SK-N-SH treated with all-trans-retinoic acid at 6 μM for 48 hours (cell line): Measurements from ENCODE around the gene HCK.

Experiments
- ATAC-seq: fragments of 200-7000 bp; cut with Tn5 transposase; 3 replicates; pipeline ENCODE4 v1.9.1; 2020; ENCODE audit warnings: mild to moderate bottlenecking, moderate library complexity
- ARNTL ChIP-seq: fragments of 450-650 bp; formaldehyde crosslinking; IDR thresholded peaks from 2 replicates; pipeline ENCODE4 v1.5.0; 2020; ENCODE audit warnings: low read depth, mild to moderate bottlenecking, moderate library complexity, borderline replicate concordance
- BACH2 ChIP-seq: fragments of 250-450 bp; sonication (Bioruptor Pico); IDR thresholded peaks from 2 replicates; pipeline ENCODE4 v1.9.0; 2021; ENCODE audit warnings: mild to moderate bottlenecking, borderline replicate concordance
- CREB5 ChIP-seq: fragments of 250-450 bp; sonication (Bioruptor Pico); IDR thresholded peaks from 2 replicates; pipeline ENCODE4 v1.5.1; 2020; ENCODE audit warnings: low read depth, mild to moderate bottlenecking, moderate library complexity
- CSDC2 ChIP-seq: fragments of 250-450 bp; sonication (Bioruptor Pico); IDR thresholded peaks from 2 replicates; pipeline ENCODE4 v1.5.0; 2020; ENCODE audit warnings: mild to moderate bottlenecking, moderate library complexity
- CSRNP3 ChIP-seq: fragments of 250-450 bp; sonication (Bioruptor Pico); IDR thresholded peaks from 2 replicates; pipeline ENCODE4 v1.5.1; 2021; ENCODE audit warnings: mild to moderate bottlenecking, moderate library complexity
- ESRRG ChIP-seq: fragments of 250-450 bp; sonication (Bioruptor Pico); IDR thresholded peaks from 2 replicates; pipeline ENCODE4 v1.6.1; 2021; ENCODE audit warnings: mild to moderate bottlenecking
- GLIS3 ChIP-seq: fragments of 250-450 bp; sonication (Bioruptor Pico); IDR thresholded peaks from 2 replicates; pipeline ENCODE4 v1.5.0; 2020; ENCODE audit warnings: mild to moderate bottlenecking, moderate library complexity
- ISL1 ChIP-seq: fragments of 250-450 bp; sonication (Bioruptor Pico); IDR thresholded peaks from 2 replicates; pipeline ENCODE4 v2.1.2; 2022; ENCODE audit warnings: mild to moderate bottlenecking, moderate library complexity
- OSR1 ChIP-seq: fragments of 250-450 bp; sonication (Bioruptor Pico); IDR thresholded peaks from 2 replicates; pipeline ENCODE4 v1.8.0; 2022; ENCODE audit warnings: moderate library complexity, mild to moderate bottlenecking, inconsistent platforms
- POU6F1 ChIP-seq: fragments of 250-450 bp; sonication (Bioruptor Pico); IDR thresholded peaks from 2 replicates; pipeline ENCODE4 v1.8.0; 2021; ENCODE audit warnings: low read depth, mild to moderate bottlenecking, moderate library complexity, borderline replicate concordance
- PPARA ChIP-seq: fragments of 250-450 bp; sonication (Bioruptor Pico); IDR thresholded peaks from 2 replicates; pipeline ENCODE4 v1.5.0; 2020; ENCODE audit warnings: mild to moderate bottlenecking, borderline replicate concordance
- RARB ChIP-seq: fragments of 250-450 bp; sonication (Bioruptor Pico); IDR thresholded peaks from 2 replicates; pipeline ENCODE4 v1.8.0; 2021; ENCODE audit warnings: mild to moderate bottlenecking, moderate library complexity
- SNAI2 ChIP-seq: fragments of 250-450 bp; sonication (Bioruptor Pico); IDR thresholded peaks from 2 replicates; pipeline ENCODE4 v1.5.0; 2020; ENCODE audit warnings: mild to moderate bottlenecking, moderate library complexity
- TCF4 ChIP-seq: fragments of 250-450 bp; sonication (Bioruptor Pico); IDR thresholded peaks from 2 replicates; pipeline ENCODE4 v1.8.0; 2021; ENCODE audit warnings: mild to moderate bottlenecking, moderate library complexity, borderline replicate concordance
- TOX ChIP-seq: fragments of 250-450 bp; sonication (Bioruptor Pico); IDR thresholded peaks from 2 replicates; pipeline ENCODE4 v1.8.0; 2021; ENCODE audit warnings: mild to moderate bottlenecking, moderate library complexity, borderline replicate concordance
- ZFP3 ChIP-seq: fragments of 250-450 bp; sonication (Bioruptor Pico); IDR thresholded peaks from 2 replicates; pipeline ENCODE4 v1.5.0; 2020; ENCODE audit warnings: mild to moderate bottlenecking, moderate library complexity
- ZFP30 ChIP-seq: fragments of 450-650 bp; formaldehyde crosslinking; IDR thresholded peaks from 2 replicates; pipeline ENCODE4 v1.5.0; 2022; ENCODE audit warnings: mild to moderate bottlenecking, moderate library complexity
- ZNF565 ChIP-seq: fragments of 450-650 bp; formaldehyde crosslinking; conservative IDR thresholded peaks from 2 replicates; pipeline ENCODE4 v1.5.0; 2020; ENCODE audit warnings: low read depth, mild to moderate bottlenecking, moderate library complexity
- ZNF8 ChIP-seq: fragments of 450-650 bp; formaldehyde crosslinking; IDR thresholded peaks from 2 replicates; pipeline ENCODE4 v1.5.0; 2020; ENCODE audit warnings: mild to moderate bottlenecking, moderate library complexity
- TF ChIP-seq, protein P1 (sequence below): fragments of 250-450 bp; sonication (Bioruptor Pico); IDR thresholded peaks from 2 replicates; pipeline ENCODE4 v1.8.0; 2020; ENCODE audit warnings: mild to moderate bottlenecking, moderate library complexity, borderline replicate concordance

Gene HCK

GRCh38 chr20:32052090-32052777 lies at the start of gene HCK:
Gene HCK (plus strand): TSS chr20:32052242.
- TF ChIP-seq PPARA (CRISPR knock-in tag) (no peak), ZFP3 (CRISPR knock-in tag) (no peak), CSRNP3 (no peak), BACH2 (CRISPR knock-in tag) (no peak), SNAI2 (CRISPR knock-in tag) (no peak), ARNTL (CRISPR knock-in tag) (no peak), CSDC2 (no peak), GLIS3 (no peak), CREB5 (no peak), ZNF565 (CRISPR knock-in tag) (no peak), TCF4 (CRISPR knock-in tag) (no peak), ISL1 (CRISPR knock-in tag) (no peak), ZFP30 (CRISPR knock-in tag) (no peak)
- 0 out of 3 replicates have a peak, but pooled peaks have one; percentile 42 for ATAC-seq

- no peak for TF ChIP-seq OSR1 (CRISPR knock-in tag)
- no peak for TF ChIP-seq ZFP3 (CRISPR knock-in tag)
- TF ChIP-seq, all 23 proteins: peak for 0
- ATAC-seq, result no peak
Observed at GRCh38 chr20:32003325-32003724, 48.7 kb upstream of the HCK start.

GRCh38 chr20:32004963-32005362 lies 47.1 kb upstream of the HCK start:
- TF ChIP-seq BACH2 (CRISPR knock-in tag) (no peak), OSR1 (CRISPR knock-in tag) (no peak), TCF4 (CRISPR knock-in tag) (no peak)
- ATAC-seq, result peak; percentile 72

DNA sequence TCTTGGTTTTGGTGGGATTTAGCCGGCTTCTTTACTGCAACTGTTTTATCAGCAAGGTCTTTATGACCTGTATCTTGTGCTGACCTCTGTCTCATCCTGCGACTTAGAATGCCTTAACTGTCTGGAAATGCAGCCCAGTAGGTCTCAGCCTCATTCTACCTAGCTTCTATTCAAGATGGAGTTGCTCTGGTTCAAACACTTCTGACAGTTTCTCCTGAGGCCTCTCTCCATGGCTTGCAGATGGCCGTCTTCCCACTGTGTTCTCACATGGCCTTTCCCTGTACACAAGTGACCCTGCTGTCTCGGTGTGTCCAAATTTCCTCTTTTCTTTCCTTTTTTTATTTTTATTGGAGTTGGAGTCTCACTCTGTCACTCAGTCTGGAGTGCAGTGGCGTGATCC lies 46.0 kb upstream of the HCK start:
- TF ChIP-seq GLIS3 (no peak), ZFP3 (CRISPR knock-in tag) (no peak), CSRNP3 (no peak), POU6F1 (no peak), ZNF8 (no peak), BACH2 (CRISPR knock-in tag) (no peak), ZFP30 (CRISPR knock-in tag) (no peak), CREB5 (no peak), ARNTL (CRISPR knock-in tag) (no peak), TOX (CRISPR knock-in tag) (no peak), PPARA (CRISPR knock-in tag) (no peak), ESRRG (no peak), OSR1 (CRISPR knock-in tag) (no peak), RARB (CRISPR knock-in tag) (no peak), ISL1 (CRISPR knock-in tag) (no peak)
- TF ChIP-seq, protein P1, sequence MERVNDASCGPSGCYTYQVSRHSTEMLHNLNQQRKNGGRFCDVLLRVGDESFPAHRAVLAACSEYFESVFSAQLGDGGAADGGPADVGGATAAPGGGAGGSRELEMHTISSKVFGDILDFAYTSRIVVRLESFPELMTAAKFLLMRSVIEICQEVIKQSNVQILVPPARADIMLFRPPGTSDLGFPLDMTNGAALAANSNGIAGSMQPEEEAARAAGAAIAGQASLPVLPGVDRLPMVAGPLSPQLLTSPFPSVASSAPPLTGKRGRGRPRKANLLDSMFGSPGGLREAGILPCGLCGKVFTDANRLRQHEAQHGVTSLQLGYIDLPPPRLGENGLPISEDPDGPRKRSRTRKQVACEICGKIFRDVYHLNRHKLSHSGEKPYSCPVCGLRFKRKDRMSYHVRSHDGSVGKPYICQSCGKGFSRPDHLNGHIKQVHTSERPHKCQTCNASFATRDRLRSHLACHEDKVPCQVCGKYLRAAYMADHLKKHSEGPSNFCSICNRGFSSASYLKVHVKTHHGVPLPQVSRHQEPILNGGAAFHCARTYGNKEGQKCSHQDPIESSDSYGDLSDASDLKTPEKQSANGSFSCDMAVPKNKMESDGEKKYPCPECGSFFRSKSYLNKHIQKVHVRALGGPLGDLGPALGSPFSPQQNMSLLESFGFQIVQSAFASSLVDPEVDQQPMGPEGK (CRISPR knock-in tag), result no peak
- no peak for ATAC-seq
